Aorta (tissue), 5 donors: ENCODE measurements around the gene BMPER. TPM values are rescaled to one million over a fixed set of nuclear protein-coding genes. Genes with fewer than 3 reads are reported as not detected.
A peak's percentile ranks its signal among the peaks of the same experiment; 100 is the strongest.

ENCODE experiments used
- ATAC-seq: fragments of 200-7000 bp; cut with Tn5 transposase; one replicate; pipeline ENCODE4 v1.9.1; 2022; ENCODE audit warnings: moderate library complexity; ENCODE audit not compliant: low FRiP score
- DNase-seq, 2 donors: peaks; one replicate each; pipeline ENCODE4 v3.0.0-alpha.2; 2020
- H3K27ac ChIP-seq, 2 donors: one replicate each; pipeline ENCODE4 v1.5.1; 2013; ENCODE audit warnings: low read length in 2 of 2, mild to moderate bottlenecking in 2 of 2, moderate library complexity in 2 of 2, control low read depth in 1 of 2, inconsistent platforms in 1 of 2, low read depth in 1 of 2
- H3K27me3 ChIP-seq, 2 donors: one replicate each; pipeline ENCODE4 v1.6.1; 2013; ENCODE audit warnings: control low read depth in 1 of 2, low read length in 1 of 2, mild to moderate bottlenecking in 1 of 2, moderate library complexity in 1 of 2; ENCODE audit not compliant: insufficient read depth in 2 of 2, control insufficient read depth in 1 of 2
- H3K36me3 ChIP-seq, 2 donors: one replicate each; pipeline ENCODE4 v1.6.1; 2013; ENCODE audit warnings: control low read depth in 1 of 2, low read length in 1 of 2, mild to moderate bottlenecking in 1 of 2; ENCODE audit not compliant: insufficient read depth in 2 of 2, control insufficient read depth in 1 of 2
- H3K4me1 ChIP-seq, 2 donors: one replicate each; pipeline ENCODE4 v1.6.1; 2013; ENCODE audit warnings: low read length in 2 of 2, control low read depth in 1 of 2, mild to moderate bottlenecking in 1 of 2, moderate library complexity in 1 of 2; ENCODE audit not compliant: insufficient read depth in 2 of 2, control insufficient read depth in 1 of 2
- H3K4me3 ChIP-seq, 2 donors: one replicate each; pipeline ENCODE4 v1.5.1; 2013; ENCODE audit warnings: low read length in 2 of 2, control low read depth in 1 of 2, mild to moderate bottlenecking in 1 of 2
- H3K9me3 ChIP-seq: one replicate; pipeline ENCODE4 v1.6.1; 2013; ENCODE audit warnings: mild to moderate bottlenecking, low read length; ENCODE audit not compliant: control insufficient read depth
- WGBS, 2 donors: extraction: QIAGEN DNeasy Blood & Tissue Kit; methylation state at CpG; one replicate each; pipeline ENCODE4 v1.1.7; 2013; 5-methylcytosine and 5-hydroxymethylcytosine counted together
- intact Hi-C, 2 donors: fragments of 100-400 bp; cut with DNase I; formaldehyde crosslinking; loops; one replicate each; pipeline versions ENCODE4 v1.14.2 to v1.15.0; 2022
- polyA plus RNA-seq, 2 donors: library from polyadenylated mRNA; stranded (reverse); fragments of 200-250 nt; gene quantifications; one replicate each; pipeline ENCODE4 v1.2.3, GENCODE V29; 2013
- total RNA-seq, 2 donors: library from RNA; stranded (reverse); fragmentation: NEBNext Ultra II Directional; extraction: Animal tissue kit (Norgen Biotek cat#: 25700); gene quantifications; one replicate each; pipeline ENCODE4 v1.2.1, GENCODE V29; 2021
- donor health status: healthy with polysubstance abuse.
- donor health status: Bipolar disorder and iron deficiency.
- donor health status: DM: no; HTN: no; CAD: no.
- donor health status: DM: no; HTN: no; CAD: no.
- donor health status: DM: yes; HTN: yes; CAD: no.

BMPER gene
- total and polyA plus RNA-seq, 4 donors = 0.88 to 14.0 (median 1.7) TPM

DNA sequence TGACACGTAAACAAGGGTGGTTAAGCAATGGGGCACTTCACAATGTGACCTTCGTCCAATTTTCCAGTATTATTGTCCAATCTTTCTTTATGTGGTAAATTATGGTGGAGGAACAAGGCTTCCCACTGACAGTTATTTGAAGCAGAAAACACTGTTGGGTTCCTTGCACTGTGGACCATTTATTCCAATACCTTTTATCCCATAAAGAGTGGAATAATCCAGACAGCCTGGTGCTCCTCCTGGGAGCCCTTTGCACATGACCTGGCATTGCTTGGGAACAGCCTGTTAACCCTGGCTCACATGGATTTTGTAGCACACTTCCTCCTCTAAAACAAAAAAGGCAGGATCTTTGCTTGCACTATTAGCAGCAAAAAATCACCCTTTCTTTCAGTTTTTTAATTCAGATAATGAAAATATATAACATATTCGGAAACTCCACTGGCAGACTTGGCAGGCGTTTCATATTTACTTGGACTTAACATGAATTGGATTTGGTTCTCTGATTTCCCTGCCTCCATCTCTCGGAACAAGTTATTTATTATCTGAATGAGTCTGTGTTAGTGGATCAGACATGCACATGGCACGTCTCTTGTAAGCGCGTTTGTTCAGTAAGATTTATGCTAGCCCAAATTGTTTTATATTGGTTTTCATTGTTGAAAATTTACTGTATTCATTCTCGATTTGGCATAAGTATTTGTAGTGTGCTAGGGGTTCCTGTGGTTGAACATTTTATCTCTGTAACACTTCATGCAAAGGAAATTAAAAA is 59.3 kb downstream of the BMPER start:
- intact Hi-C loops = no loop called here
- Histone ChIP-seq H3K27me3 (no peaks in the 10 kb centered on the region), H3K4me3 (no peak overlapping the region), H3K4me1 (peaks cover 0 to 2% of the 10 kb centered on the region in 2 donors), H3K36me3 (no peaks in the 10 kb centered on the region), H3K9me3 (no peaks in the 10 kb centered on the region), H3K27ac (no peak overlapping the region)
- WGBS, 2 donors = 24 to 26% methylated on average over 9 of the region's 9 CpGs
- DNase-seq (no peak), ATAC-seq (peak; percentile 36)

DNA sequence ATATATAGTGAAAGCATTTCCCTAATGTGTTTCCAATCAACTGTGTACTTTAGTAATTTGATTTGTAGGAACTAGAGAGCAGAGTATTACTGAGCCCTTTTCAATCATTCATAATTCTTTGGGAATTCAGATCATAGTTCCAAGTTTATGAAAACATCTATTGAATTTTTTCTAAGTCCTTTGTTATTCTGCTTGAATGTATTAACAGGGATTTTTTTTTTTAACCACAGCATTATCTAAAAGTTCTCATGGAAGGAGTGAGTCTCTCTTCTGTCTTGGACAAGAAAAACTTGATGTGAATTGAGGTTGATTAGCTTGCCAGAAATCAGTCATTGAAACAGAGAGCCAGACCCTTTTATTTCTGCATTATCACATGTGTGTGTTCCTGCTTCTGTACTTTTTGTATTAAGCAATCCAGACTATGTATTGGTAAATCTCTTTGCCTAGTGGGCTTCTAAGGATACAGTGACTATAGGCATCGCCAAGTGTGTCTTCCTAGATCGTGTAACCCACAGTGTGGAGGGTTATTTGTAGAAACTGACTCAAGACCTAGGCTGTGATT is 59.9 kb downstream of the BMPER start:
- Histone ChIP-seq H3K4me3 (no peak overlapping the region), H3K9me3 (no peaks in the 10 kb centered on the region), H3K4me1 (peaks cover 0 to 2% of the 10 kb centered on the region in 2 donors), H3K36me3 (no peaks in the 10 kb centered on the region), H3K27ac (no peak overlapping the region), H3K27me3 (no peaks in the 10 kb centered on the region)
- WGBS, 2 donors = 54 to 62% methylated on average over 2 of the region's 2 CpGs
- intact Hi-C loops = no loop called here
- ATAC-seq = peak; percentile 62
- no peak for DNase-seq

DNA sequence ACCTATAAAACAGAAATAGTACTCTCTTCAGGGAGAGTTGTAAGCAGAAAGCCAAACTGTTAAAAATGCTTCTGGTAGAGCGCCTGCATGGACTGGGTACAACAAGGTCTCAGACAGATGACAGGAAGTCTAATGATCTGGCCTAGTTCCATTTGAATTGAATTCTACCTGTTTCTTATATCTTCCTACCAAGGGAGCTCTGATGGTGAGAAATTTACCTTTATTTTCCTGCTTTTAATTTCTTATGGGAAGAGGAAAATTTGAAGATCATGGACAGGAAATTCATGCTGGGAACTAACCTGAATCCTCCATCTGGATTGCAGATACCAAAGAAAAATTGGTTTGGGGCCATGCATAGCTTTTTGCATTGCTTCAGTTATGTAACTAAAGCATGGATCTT is 63.3 kb downstream of the BMPER start:
- 95 to 100% methylated on average over 1 of the region's 1 CpG for WGBS, 2 donors
- intact Hi-C loops = no loop called here
- Histone ChIP-seq H3K4me3 (no peak overlapping the region), H3K27me3 (no peaks in the 10 kb centered on the region), H3K4me1 (peaks cover 0 to 2% of the 10 kb centered on the region in 2 donors), H3K27ac (no peak overlapping the region), H3K9me3 (no peaks in the 10 kb centered on the region), H3K36me3 (no peaks in the 10 kb centered on the region)
- DNase-seq = no peak
- ATAC-seq = no peak

DNA sequence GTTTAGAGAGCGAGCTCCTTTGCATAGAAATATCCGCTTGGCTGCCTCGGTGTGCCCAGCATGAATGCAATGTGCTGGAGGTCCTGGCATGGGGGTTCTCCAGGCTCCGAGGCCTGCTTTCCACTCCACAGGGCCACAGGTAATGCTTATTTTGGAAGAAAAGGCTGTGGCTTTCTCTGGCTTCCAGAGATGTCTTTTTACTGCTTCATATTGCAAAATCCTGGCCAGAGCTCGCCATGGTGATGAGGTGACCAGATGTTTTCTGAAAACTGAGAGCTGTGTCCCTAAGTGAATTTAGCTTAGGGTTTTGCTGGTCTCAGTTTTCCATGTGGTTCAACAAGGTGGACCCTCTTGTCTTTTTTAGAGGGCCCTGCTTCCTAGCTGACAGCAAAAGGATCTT is 65.2 kb downstream of the BMPER start:
- DNase-seq = no peak
- no peaks in the 10 kb centered on the region for H3K27me3 ChIP-seq
- peaks cover 0 to under 1% of the 10 kb centered on the region in 2 donors for H3K4me1 ChIP-seq
- no peak overlapping the region for H3K27ac ChIP-seq
- WGBS, 2 donors = 89 to 91% methylated on average over 5 of the region's 5 CpGs
- H3K4me3 ChIP-seq = no peak overlapping the region
- intact Hi-C loops = no loop called here
- no peak for ATAC-seq
- no peaks in the 10 kb centered on the region for H3K9me3 ChIP-seq
- H3K36me3 ChIP-seq = no peaks in the 10 kb centered on the region

GRCh38 chr7:33971106-33971505 is 65.8 kb downstream of the BMPER start:
- no peak overlapping the region for H3K4me3 ChIP-seq
- H3K36me3 ChIP-seq = no peaks in the 10 kb centered on the region
- H3K4me1 ChIP-seq = no peaks in the 10 kb centered on the region
- intact Hi-C loops = no loop called here
- WGBS, 2 donors = 88 to 90% methylated on average over 3 of the region's 3 CpGs
- H3K27ac ChIP-seq = no peak overlapping the region
- H3K27me3 ChIP-seq = no peaks in the 10 kb centered on the region
- DNase-seq (no peak), ATAC-seq (no peak)
- H3K9me3 ChIP-seq = no peaks in the 10 kb centered on the region

- 74 to 76% methylated on average over 5 of the region's 5 CpGs for WGBS, 2 donors
- Histone ChIP-seq H3K36me3 (no peaks in the 10 kb centered on the region), H3K9me3 (no peaks in the 10 kb centered on the region), H3K4me3 (no peak overlapping the region), H3K4me1 (no peaks in the 10 kb centered on the region), H3K27me3 (no peaks in the 10 kb centered on the region), H3K27ac (no peak overlapping the region)
- intact Hi-C loops = no loop called here
- DNase-seq (no peak), ATAC-seq (no peak)
These were observed 68.1 kb downstream of the BMPER start for GRCh38 chr7:33973231-33974015.

GRCh38 chr7:33979300-33979806 is 74.0 kb downstream of the BMPER start:
- Histone ChIP-seq H3K27me3 (no peaks in the 10 kb centered on the region), H3K36me3 (no peaks in the 10 kb centered on the region), H3K4me1 (no peaks in the 10 kb centered on the region), H3K27ac (no peak overlapping the region), H3K9me3 (no peaks in the 10 kb centered on the region), H3K4me3 (no peak overlapping the region)
- ATAC-seq (no peak), DNase-seq (no peak)
- intact Hi-C loops = no loop called here
- WGBS, 2 donors = 73 to 75% methylated on average over 6 of the region's 6 CpGs

GRCh38 chr7:33979807-33980355 is 74.5 kb downstream of the BMPER start:
- H3K4me3 ChIP-seq = no peak overlapping the region
- 73 to 74% methylated on average over 8 of the region's 8 CpGs for WGBS, 2 donors
- intact Hi-C loops = no loop called here
- ATAC-seq (no peak), DNase-seq (no peak)
- H3K36me3 ChIP-seq = no peaks in the 10 kb centered on the region
- no peaks in the 10 kb centered on the region for H3K9me3 ChIP-seq
- no peak overlapping the region for H3K27ac ChIP-seq
- H3K27me3 ChIP-seq = no peaks in the 10 kb centered on the region
- H3K4me1 ChIP-seq = no peaks in the 10 kb centered on the region
